ENCODE data around the gene DNAJC18.

The DNAJC18 gene

DNA sequence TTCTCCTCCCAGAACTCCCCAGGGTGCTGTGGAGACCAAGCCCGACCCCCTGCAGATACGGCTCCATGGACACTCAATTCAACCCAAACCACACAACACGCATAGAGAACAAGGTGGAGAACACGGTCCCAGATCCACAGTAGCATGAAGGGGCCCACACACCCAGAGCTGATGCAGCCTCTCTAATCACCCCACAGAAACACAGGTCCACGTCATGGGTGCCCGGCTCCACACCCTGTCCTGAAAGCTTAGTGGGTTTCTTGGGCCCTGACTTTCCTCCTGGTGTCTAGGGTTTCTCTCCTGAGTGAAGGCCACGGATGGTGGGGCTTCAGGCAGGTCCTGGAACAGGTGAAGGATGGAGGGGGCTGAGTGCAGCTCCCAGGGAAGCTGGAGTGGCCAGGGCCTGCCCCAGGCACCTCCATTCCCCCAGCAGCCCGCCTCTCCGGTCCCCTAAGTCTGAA, 54.7 kb downstream of the DNAJC18 start:
- TF ChIP-seq FOXK2 (IDR thresholded peaks at IDR 0.05) (no peak), FOXA1 (IDR thresholded peaks at IDR 0.05) (no peak)
- CTCF ChIA-PET = no interaction called here
- DNase-seq (ENCODE audit: extremely low spot score) = no peak
- POLR2A ChIA-PET = no interaction called here

DNA sequence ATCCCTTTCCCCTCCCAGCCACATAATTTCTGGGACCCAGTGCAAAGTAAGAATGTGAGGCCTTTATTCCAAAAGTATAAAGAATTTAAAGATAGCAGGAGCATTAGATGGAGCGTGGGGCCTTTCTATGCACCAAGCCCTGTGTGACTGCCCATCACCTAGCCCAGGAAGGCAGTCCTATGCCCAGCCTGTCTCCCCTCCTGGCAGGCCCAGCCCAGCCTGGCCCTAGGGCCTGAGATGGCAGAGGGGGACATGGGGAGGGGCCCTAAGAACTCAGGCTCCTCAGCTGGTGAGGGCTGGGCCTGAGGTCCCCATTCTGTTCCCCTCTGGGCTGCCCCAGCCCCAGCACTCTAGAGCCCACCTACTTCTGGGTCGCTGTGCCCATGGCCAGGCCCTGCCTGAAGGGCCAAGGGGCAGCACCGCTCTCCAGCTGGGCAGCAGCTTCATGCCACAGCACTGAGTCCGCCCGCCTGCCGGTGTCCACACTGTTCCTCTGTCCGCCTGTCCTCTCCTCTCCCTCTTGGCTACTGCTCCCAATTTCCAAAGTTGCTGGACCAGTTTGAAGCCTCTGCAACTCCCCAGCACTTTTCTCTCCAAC, 55.2 kb downstream of the DNAJC18 start:
- ChIA-PET POLR2A (no interaction called here), CTCF (no interaction called here)
- no peak for DNase-seq (ENCODE audit: extremely low spot score)
- TF ChIP-seq ZNF384 (IDR thresholded peaks at IDR 0.05) = no peak
- TF ChIP-seq NFRKB (IDR thresholded peaks at IDR 0.05) = no peak

DNA sequence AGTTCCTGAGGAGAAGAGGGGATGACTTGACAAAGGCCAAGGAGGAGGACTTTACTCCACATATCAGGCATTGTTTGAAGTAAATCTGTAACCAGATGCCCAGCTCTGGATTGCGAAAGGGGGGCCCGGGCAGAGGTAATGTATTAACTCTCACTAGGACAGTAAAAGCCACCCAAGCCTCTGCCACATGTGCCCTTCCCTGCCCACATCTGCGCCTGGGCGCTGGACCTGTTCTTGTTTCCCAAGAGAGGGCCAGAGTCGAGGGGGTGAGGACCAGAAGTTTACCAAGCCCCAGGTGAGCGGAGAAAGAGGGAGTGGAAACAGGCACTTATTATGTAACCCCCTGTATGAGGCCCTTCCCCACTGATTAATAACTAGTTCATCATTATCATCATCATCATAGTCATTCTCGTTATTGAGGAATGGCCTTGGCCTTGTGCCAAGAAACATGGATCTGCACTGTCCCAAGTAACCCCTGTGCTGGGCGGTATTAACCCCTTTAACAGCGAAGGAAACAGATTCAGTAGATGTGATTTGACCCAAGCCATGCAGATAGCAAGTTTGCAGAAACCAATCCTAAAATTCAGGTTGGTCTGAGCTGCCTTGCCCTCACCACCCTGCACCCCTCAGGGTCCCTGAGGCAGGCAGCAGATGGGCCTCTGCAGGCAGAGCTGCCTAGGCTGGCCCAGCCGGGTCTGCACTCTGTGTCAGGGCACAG, 55.9 kb downstream of the DNAJC18 start, which contains the start of gene SLC23A1:
SLC23A1 (minus strand) TSS at position 23 of the 718 bp plus-strand sequence. CDS start 44 bp downstream, outside the sequence.
- no peak for DNase-seq (ENCODE audit: extremely low spot score)
- POLR2A ChIA-PET = interaction anchor here (1.2 kb wide), 1 partner anchor 56 kb away, joined by 3 read pairs; the partner anchor contains the start of gene DNAJC18
- TF ChIP-seq FOXK2 (IDR thresholded peaks at IDR 0.05) = no peak
- TF ChIP-seq FOXM1 (IDR thresholded peaks at IDR 0.05; ENCODE audit: borderline replicate concordance) = no peak
- no peak for TF ChIP-seq ARNT (IDR thresholded peaks at IDR 0.05)
- no peak for TF ChIP-seq SP1 (IDR thresholded peaks at IDR 0.05)
- TF ChIP-seq ZNF384 (IDR thresholded peaks at IDR 0.05) = no peak
- TF ChIP-seq TARDBP (IDR thresholded peaks at IDR 0.05) = no peak
- TF ChIP-seq BHLHE40 (IDR thresholded peaks at IDR 0.05; ENCODE audit: borderline replicate concordance) = no peak
- TF ChIP-seq LEF1 (IDR thresholded peaks at IDR 0.05; ENCODE audit: borderline replicate concordance) = no peak
- TF ChIP-seq HDGF (IDR thresholded peaks at IDR 0.05; ENCODE audit: borderline replicate concordance) = no peak
- no peak for TF ChIP-seq FOXA1 (IDR thresholded peaks at IDR 0.05)
- no peak for TF ChIP-seq ELF4 (IDR thresholded peaks at IDR 0.05)
- TF ChIP-seq L3MBTL2 (conservative IDR thresholded peaks at IDR 0.05) = no peak
- TF ChIP-seq NFRKB (IDR thresholded peaks at IDR 0.05) = no peak
- TF ChIP-seq CTBP1 (IDR thresholded peaks at IDR 0.05; ENCODE audit: borderline replicate concordance) = no peak
- no peak for TF ChIP-seq SUZ12 (IDR thresholded peaks at IDR 0.05)
- TF ChIP-seq, protein P1, sequence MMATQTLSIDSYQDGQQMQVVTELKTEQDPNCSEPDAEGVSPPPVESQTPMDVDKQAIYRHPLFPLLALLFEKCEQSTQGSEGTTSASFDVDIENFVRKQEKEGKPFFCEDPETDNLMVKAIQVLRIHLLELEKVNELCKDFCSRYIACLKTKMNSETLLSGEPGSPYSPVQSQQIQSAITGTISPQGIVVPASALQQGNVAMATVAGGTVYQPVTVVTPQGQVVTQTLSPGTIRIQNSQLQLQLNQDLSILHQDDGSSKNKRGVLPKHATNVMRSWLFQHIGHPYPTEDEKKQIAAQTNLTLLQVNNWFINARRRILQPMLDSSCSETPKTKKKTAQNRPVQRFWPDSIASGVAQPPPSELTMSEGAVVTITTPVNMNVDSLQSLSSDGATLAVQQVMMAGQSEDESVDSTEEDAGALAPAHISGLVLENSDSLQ (IDR thresholded peaks at IDR 0.05) = no peak
- CTCF ChIA-PET = no interaction called here

DNA sequence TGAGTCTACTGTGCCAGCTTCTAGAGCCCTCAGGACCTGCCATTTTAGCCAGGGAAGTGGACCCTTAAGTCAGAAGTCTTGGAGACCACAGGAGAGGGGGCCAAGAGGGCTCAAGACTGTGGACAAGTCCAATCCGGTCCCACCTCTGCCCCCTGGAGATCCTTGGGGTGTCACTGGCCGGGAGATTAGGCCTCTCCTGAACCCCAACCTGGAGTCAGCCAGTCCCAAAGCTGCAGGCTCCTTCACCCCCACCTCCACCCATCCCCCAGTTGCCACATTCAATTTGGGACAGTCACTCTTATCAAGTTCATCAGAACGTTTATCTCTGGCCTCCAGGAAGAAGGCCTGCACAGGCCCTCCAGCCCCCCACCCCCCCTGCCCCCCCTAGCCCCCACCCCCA, 56.5 kb downstream of the DNAJC18 start:
- POLR2A ChIA-PET = interaction anchor here (1.2 kb wide), 1 partner anchor 56 kb away, joined by 3 read pairs; the partner anchor contains the start of gene DNAJC18
- TF ChIP-seq L3MBTL2 (conservative IDR thresholded peaks at IDR 0.05) = no peak
- TF ChIP-seq NFRKB (IDR thresholded peaks at IDR 0.05) = no peak
- TF ChIP-seq TARDBP (IDR thresholded peaks at IDR 0.05) = no peak
- CTCF ChIA-PET = no interaction called here

DNA sequence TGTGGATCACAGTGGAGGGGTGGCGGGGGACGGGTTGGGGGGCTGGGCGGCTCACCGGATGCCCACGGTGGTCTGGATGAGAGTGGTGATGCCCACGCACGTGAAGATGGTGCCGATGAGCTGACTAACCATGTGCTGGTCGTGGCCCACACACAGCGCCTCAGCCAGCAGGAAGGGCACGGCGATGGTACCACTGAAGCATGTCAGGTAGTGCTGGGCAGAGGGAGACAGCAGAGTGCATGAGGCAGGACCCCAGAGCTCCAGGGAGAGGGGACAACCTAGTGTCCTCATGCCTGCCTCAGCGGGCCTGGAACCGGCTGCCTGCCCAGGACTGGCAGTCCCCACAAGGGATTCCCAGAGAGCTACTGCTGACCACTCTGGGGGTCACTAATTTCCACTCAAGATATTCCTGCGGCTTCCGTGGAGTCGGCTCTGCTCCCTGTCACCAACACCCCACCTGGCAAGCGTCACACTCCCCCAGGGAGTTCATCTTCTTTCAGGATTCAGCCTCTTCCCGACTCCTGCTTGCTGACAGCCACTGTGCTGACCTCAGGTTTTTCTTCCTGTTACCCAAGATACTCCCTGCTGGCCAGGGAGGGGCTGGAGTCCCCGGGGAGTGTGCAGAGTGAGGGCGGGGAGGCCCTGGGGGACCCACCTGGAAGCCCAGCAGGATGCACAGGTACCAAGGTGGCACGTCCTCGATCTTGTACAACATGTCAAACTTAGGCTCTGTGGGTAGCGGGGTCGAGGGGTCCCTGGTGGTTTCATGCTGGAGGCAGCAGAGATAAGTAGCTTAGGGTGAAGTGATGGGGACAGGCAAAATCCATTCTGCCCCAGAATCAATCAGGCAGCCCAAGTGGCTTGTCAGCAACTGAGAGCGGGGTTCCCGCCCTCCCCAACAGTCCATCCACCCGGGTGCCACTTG, 57.2 kb downstream of the DNAJC18 start:
- CTCF ChIA-PET = no interaction called here
- TF ChIP-seq SP1 (IDR thresholded peaks at IDR 0.05) (no peak), TARDBP (IDR thresholded peaks at IDR 0.05) (no peak)
- no peak for DNase-seq (ENCODE audit: extremely low spot score)
- POLR2A ChIA-PET = interaction anchor here (0.6 to 1.6 kb wide), 3 partner anchors 40 to 766 kb away, joined by 3 to 6 read pairs (median 3); partner anchors contain the start of genes DNAJC18 and PAIP2

More for the DNA sequence above, 56.5 kb downstream of the DNAJC18 start:
- DNase-seq (ENCODE audit: extremely low spot score) = no peak

DNA sequence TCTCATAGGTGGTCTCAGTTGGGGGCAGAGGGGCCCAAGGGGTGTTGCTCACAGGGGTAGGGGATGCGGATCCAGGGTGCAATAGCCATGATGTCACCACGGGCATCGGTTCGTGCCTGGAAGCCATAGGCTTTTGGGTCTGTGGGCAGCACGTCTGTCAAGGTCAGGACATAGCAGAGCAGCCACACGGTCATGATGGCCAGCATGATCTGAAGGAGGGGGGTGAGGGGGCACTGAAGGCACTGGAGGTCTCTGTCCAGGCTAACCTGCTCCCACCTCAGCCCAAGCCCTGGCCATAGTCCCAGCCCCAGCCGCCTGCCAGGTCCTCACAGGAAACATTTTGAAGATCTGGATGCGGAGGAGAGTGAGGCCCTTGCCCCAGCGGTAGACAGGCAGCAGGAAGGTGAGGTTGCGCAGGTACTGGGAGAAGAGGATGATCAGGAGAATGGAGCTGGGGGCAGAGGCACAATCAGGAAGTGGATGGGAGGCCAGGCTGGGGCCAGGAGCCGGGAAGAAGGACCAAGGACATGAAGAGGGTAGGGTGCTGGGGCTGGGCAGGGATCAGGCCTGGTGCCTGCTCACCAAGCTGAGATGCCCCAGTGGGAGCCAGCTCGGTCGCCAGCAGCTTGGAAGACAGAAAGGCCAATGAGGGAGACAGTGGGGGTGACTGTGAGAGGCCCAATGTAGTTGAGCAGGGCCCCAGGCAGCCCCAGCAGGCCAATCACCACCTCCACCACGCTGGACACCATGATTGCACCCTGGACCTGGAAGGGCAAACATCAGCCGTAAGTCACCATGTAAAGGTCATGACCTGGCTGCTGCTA, 59.5 kb downstream of the DNAJC18 start:
- ChIA-PET POLR2A (no interaction called here), CTCF (no interaction called here)
- DNase-seq (ENCODE audit: extremely low spot score) = no peak
- TF ChIP-seq ZNF384 (IDR thresholded peaks at IDR 0.05) = no peak
- TF ChIP-seq CTBP1 (IDR thresholded peaks at IDR 0.05; ENCODE audit: borderline replicate concordance) = no peak
- TF ChIP-seq HDGF (IDR thresholded peaks at IDR 0.05; ENCODE audit: borderline replicate concordance) = no peak
- TF ChIP-seq ARNT (IDR thresholded peaks at IDR 0.05) = no peak
- TF ChIP-seq FOXK2 (IDR thresholded peaks at IDR 0.05) = no peak
- no peak for TF ChIP-seq FOXM1 (IDR thresholded peaks at IDR 0.05; ENCODE audit: borderline replicate concordance)
- no peak for TF ChIP-seq NFRKB (IDR thresholded peaks at IDR 0.05)
- TF ChIP-seq, protein P1 (IDR thresholded peaks at IDR 0.05) = no peak
- no peak for TF ChIP-seq ELF4 (IDR thresholded peaks at IDR 0.05)
- no peak for TF ChIP-seq L3MBTL2 (conservative IDR thresholded peaks at IDR 0.05)
- TF ChIP-seq BHLHE40 (IDR thresholded peaks at IDR 0.05; ENCODE audit: borderline replicate concordance) = no peak
- TF ChIP-seq SUZ12 (IDR thresholded peaks at IDR 0.05) = no peak
- no peak for TF ChIP-seq LEF1 (IDR thresholded peaks at IDR 0.05; ENCODE audit: borderline replicate concordance)

Data from HEK293T (cell line).